ENCODE measurements around the gene CTDNEP1.
A peak's percentile ranks its signal among the peaks of the same experiment; 100 is the strongest.

CTDNEP1 gene

GRCh38 chr17:7208754-7209460 is 42.6 kb downstream of the CTDNEP1 start:
- peaks cover 50 to 52% of the 10 kb centered on the region in 2 donors for H3K4me1 ChIP-seq (ENCODE audit: control insufficient read depth in 2 of 2, insufficient read depth in 1 of 2, low read depth in 1 of 2, low read length in 2 of 2)
- peaks cover 0 to 2% of the 10 kb centered on the region in 2 donors for H3K9me3 ChIP-seq (replicated peaks in 1 of 2; ENCODE audit: control insufficient read depth in 2 of 2, insufficient read depth in 1 of 2, low read depth in 1 of 2, low read length in 2 of 2)
- H3K4me2 ChIP-seq (ENCODE audit: insufficient read depth, low read length, poor library complexity, severe bottlenecking) = peak overlapping the region; percentile 37
- no peak for DNase-seq (ENCODE audit: low spot score)
- H3K23ac ChIP-seq (ENCODE audit: low read depth, low read length, poor library complexity) = no peak overlapping the region
- no CpG with 5 or more reads among the region's 9 CpGs for WGBS, 2 donors (ENCODE audit: extremely low coverage in 2 of 2, insufficient read length in 2 of 2, insufficient replicate concordance in 1 of 2)
- H4K8ac ChIP-seq (ENCODE audit: low read depth, low read length) = peak overlapping the region; percentile 92
- peak overlapping the region; percentile 64 for H3K9ac ChIP-seq (ENCODE audit: low read depth, low read length, poor library complexity)
- no peak overlapping the region for H2AFZ ChIP-seq (ENCODE audit: low read length)
- peaks cover 8% of the 10 kb centered on the region for H3K79me1 ChIP-seq (ENCODE audit: low read depth, low read length)
- peak overlapping the region in 1 of 2 donors; percentile 26 for H3K4me3 ChIP-seq (ENCODE audit: low read length in 2 of 2)
- H3K18ac ChIP-seq (ENCODE audit: low read length) = peak overlapping the region; percentile 65
- H3K4ac ChIP-seq (ENCODE audit: low read length) = peak overlapping the region; percentile 69
- no peak overlapping the region for H2BK120ac ChIP-seq (ENCODE audit: low read depth, low read length)
- H3K14ac ChIP-seq (ENCODE audit: low read length) = no peak overlapping the region
- H3K36me3 ChIP-seq (replicated peaks in 1 of 2; ENCODE audit: control insufficient read depth in 2 of 2, insufficient read depth in 2 of 2, low read length in 2 of 2) = peaks cover 0 to 4% of the 10 kb centered on the region in 2 donors
- no peaks in the 10 kb centered on the region for H3K27me3 ChIP-seq (ENCODE audit: control insufficient read depth in 3 of 3, insufficient read depth in 3 of 3, low read depth in 1 of 3, low read length in 3 of 3)
- H2BK12ac ChIP-seq (ENCODE audit: low read length) = peak overlapping the region; percentile 95
- H4K91ac ChIP-seq (ENCODE audit: low read depth, low read length, poor library complexity) = no peak overlapping the region
- H2BK5ac ChIP-seq (ENCODE audit: low read length) = no peak overlapping the region
- H3K27ac ChIP-seq (replicated peaks; ENCODE audit: low read length) = peak overlapping the region; percentile 44
- peak overlapping the region; percentile 8 for H2BK15ac ChIP-seq (ENCODE audit: low read length)
- H2AK5ac ChIP-seq (ENCODE audit: low read depth, low read length) = peak overlapping the region; percentile 77

GRCh38 chr17:7208027-7208571 is 43.4 kb downstream of the CTDNEP1 start:
- no peak for DNase-seq (ENCODE audit: low spot score)
- H3K36me3 ChIP-seq (replicated peaks in 1 of 2; ENCODE audit: control insufficient read depth in 2 of 2, insufficient read depth in 2 of 2, low read length in 2 of 2) = peaks cover 7 to 12% of the 10 kb centered on the region in 2 donors
- no peak overlapping the region for H3K23ac ChIP-seq (ENCODE audit: low read depth, low read length, poor library complexity)
- peaks cover 0 to 2% of the 10 kb centered on the region in 2 donors for H3K9me3 ChIP-seq (replicated peaks in 1 of 2; ENCODE audit: control insufficient read depth in 2 of 2, insufficient read depth in 1 of 2, low read depth in 1 of 2, low read length in 2 of 2)
- H2BK12ac ChIP-seq (ENCODE audit: low read length) = peak overlapping the region; percentile 95
- peak overlapping the region; percentile 51 for H3K9ac ChIP-seq (ENCODE audit: low read depth, low read length, poor library complexity)
- H4K91ac ChIP-seq (ENCODE audit: low read depth, low read length, poor library complexity) = no peak overlapping the region
- no peaks in the 10 kb centered on the region for H3K27me3 ChIP-seq (ENCODE audit: control insufficient read depth in 3 of 3, insufficient read depth in 3 of 3, low read depth in 1 of 3, low read length in 3 of 3)
- H2BK120ac ChIP-seq (ENCODE audit: low read depth, low read length) = no peak overlapping the region
- peak overlapping the region; percentile 70 for H3K18ac ChIP-seq (ENCODE audit: low read length)
- H3K4me1 ChIP-seq (ENCODE audit: control insufficient read depth in 2 of 2, insufficient read depth in 1 of 2, low read depth in 1 of 2, low read length in 2 of 2) = peaks cover 45 to 48% of the 10 kb centered on the region in 2 donors
- H3K14ac ChIP-seq (ENCODE audit: low read length) = no peak overlapping the region
- no peak overlapping the region for H4K8ac ChIP-seq (ENCODE audit: low read depth, low read length)
- H3K79me1 ChIP-seq (ENCODE audit: low read depth, low read length) = peaks cover 8% of the 10 kb centered on the region
- no CpG with 5 or more reads among the region's 21 CpGs for WGBS, 2 donors (ENCODE audit: extremely low coverage in 2 of 2, insufficient read length in 2 of 2, insufficient replicate concordance in 1 of 2)
- no peak overlapping the region for H2BK5ac ChIP-seq (ENCODE audit: low read length)
- H3K4me2 ChIP-seq (ENCODE audit: insufficient read depth, low read length, poor library complexity, severe bottlenecking) = peak overlapping the region; percentile 37
- H3K4ac ChIP-seq (ENCODE audit: low read length) = peak overlapping the region; percentile 69
- no peak overlapping the region for H2AFZ ChIP-seq (ENCODE audit: low read length)
- no peak overlapping the region for H3K4me3 ChIP-seq (ENCODE audit: low read length in 2 of 2)
- H2AK5ac ChIP-seq (ENCODE audit: low read depth, low read length) = peak overlapping the region; percentile 66
- peak overlapping the region; percentile 8 for H2BK15ac ChIP-seq (ENCODE audit: low read length)
- peak overlapping the region; percentile 44 for H3K27ac ChIP-seq (replicated peaks; ENCODE audit: low read length)

- peaks cover 8% of the 10 kb centered on the region for H3K79me1 ChIP-seq (ENCODE audit: low read depth, low read length)
- WGBS, 2 donors (ENCODE audit: extremely low coverage in 2 of 2, insufficient read length in 2 of 2, insufficient replicate concordance in 1 of 2) = no CpG with 5 or more reads among the region's 24 CpGs
Measured at GRCh38 chr17:7207120-7208001, 44.2 kb downstream of the CTDNEP1 start.

More at GRCh38 chr17:7207120-7208001, 44.2 kb downstream of the CTDNEP1 start:
- H3K27ac ChIP-seq (replicated peaks; ENCODE audit: low read length) = peak overlapping the region; percentile 52
- DNase-seq (ENCODE audit: low spot score) = no peak
- peak overlapping the region; percentile 79 for H3K14ac ChIP-seq (ENCODE audit: low read length)
- peak overlapping the region; percentile 71 for H3K4ac ChIP-seq (ENCODE audit: low read length)
- peak overlapping the region; percentile 37 for H3K4me2 ChIP-seq (ENCODE audit: insufficient read depth, low read length, poor library complexity, severe bottlenecking)
- no peak overlapping the region for H2AFZ ChIP-seq (ENCODE audit: low read length)
- peak overlapping the region; percentile 88 for H3K18ac ChIP-seq (ENCODE audit: low read length)
- peak overlapping the region; percentile 79 for H4K91ac ChIP-seq (ENCODE audit: low read depth, low read length, poor library complexity)
- H2BK15ac ChIP-seq (ENCODE audit: low read length) = peak overlapping the region; percentile 59
- no peak overlapping the region for H2BK5ac ChIP-seq (ENCODE audit: low read length)
- H3K9me3 ChIP-seq (replicated peaks in 1 of 2; ENCODE audit: control insufficient read depth in 2 of 2, insufficient read depth in 1 of 2, low read depth in 1 of 2, low read length in 2 of 2) = peaks cover 0 to 3% of the 10 kb centered on the region in 2 donors
- H2BK120ac ChIP-seq (ENCODE audit: low read depth, low read length) = no peak overlapping the region
- H3K27me3 ChIP-seq (ENCODE audit: control insufficient read depth in 3 of 3, insufficient read depth in 3 of 3, low read depth in 1 of 3, low read length in 3 of 3) = no peaks in the 10 kb centered on the region
- H4K8ac ChIP-seq (ENCODE audit: low read depth, low read length) = no peak overlapping the region
- peak overlapping the region; percentile 80 for H3K9ac ChIP-seq (ENCODE audit: low read depth, low read length, poor library complexity)
- H3K36me3 ChIP-seq (replicated peaks in 1 of 2; ENCODE audit: control insufficient read depth in 2 of 2, insufficient read depth in 2 of 2, low read length in 2 of 2) = peaks cover 14 to 20% of the 10 kb centered on the region in 2 donors
- H2BK12ac ChIP-seq (ENCODE audit: low read length) = peak overlapping the region; percentile 95
- H3K4me3 ChIP-seq (ENCODE audit: low read length in 2 of 2) = peak overlapping the region in 1 of 2 donors; percentile 66
- peak overlapping the region; percentile 96 for H3K23ac ChIP-seq (ENCODE audit: low read depth, low read length, poor library complexity)
- H3K4me1 ChIP-seq (ENCODE audit: control insufficient read depth in 2 of 2, insufficient read depth in 1 of 2, low read depth in 1 of 2, low read length in 2 of 2) = peaks cover 45 to 48% of the 10 kb centered on the region in 2 donors
- peak overlapping the region; percentile 67 for H2AK5ac ChIP-seq (ENCODE audit: low read depth, low read length)
